ENCODE data around the gene RETREG1. TPM values are rescaled to one million over a fixed set of nuclear protein-coding genes. Genes with fewer than 3 reads are reported as not detected.

Gene RETREG1
- total and polyA plus RNA-seq, 2 experiments from 2014 or later = 2.3 to 3.6 TPM

GRCh38 chr5:16497546-16497945 lies 119.3 kb downstream of the RETREG1 start:
- no peaks in the 10 kb centered on the region for H3K79me2 ChIP-seq (replicated peaks; ENCODE audit: insufficient read depth)

More at GRCh38 chr5:16497546-16497945, 119.3 kb downstream of the RETREG1 start:
- Mint-ChIP-seq H3K4me3 (no peak overlapping the region), H3K9me3 (peaks cover 28% of the 10 kb centered on the region), H3K4me1 (no peaks in the 10 kb centered on the region), H3K27ac (no peak overlapping the region), H3K27me3 (ENCODE audit: insufficient read depth, low read depth, poor library complexity) (no peaks in the 10 kb centered on the region), H3K36me3 (ENCODE audit: low read depth) (peaks cover 21% of the 10 kb centered on the region)
- H3K4me2 ChIP-seq = no peak overlapping the region
- DNase-seq (ENCODE audit: low spot score) (no peak), ATAC-seq (no peak)
- H3K27me3 ChIP-seq (ENCODE audit: insufficient read depth) = no peaks in the 10 kb centered on the region
- no peak overlapping the region for H3K27ac ChIP-seq (ENCODE audit: low read depth)
- H3K4me3 ChIP-seq = no peak overlapping the region
- no peak overlapping the region for H2AFZ ChIP-seq
- H3F3A ChIP-seq (replicated peaks; ENCODE audit: low read depth) = no peaks in the 10 kb centered on the region
- H3K9me2 ChIP-seq (ENCODE audit: insufficient read depth) = no peaks in the 10 kb centered on the region
- no peaks in the 10 kb centered on the region for H3K4me1 ChIP-seq (ENCODE audit: insufficient read depth)
- TF ChIP-seq ZNF462 (CRISPR knock-in tag; IDR thresholded peaks at IDR 0.05) = no peak
- no peak for TF ChIP-seq CTCF (conservative IDR thresholded peaks at IDR 0.05; ENCODE audit: low read depth in 2 of 2)
- TF ChIP-seq ZNF331 (CRISPR knock-in tag; IDR thresholded peaks at IDR 0.05; ENCODE audit: low read depth) = no peak
- TF ChIP-seq EZH2phosphoT487 (IDR thresholded peaks at IDR 0.05; ENCODE audit: unreplicated experiment) = no peak
- TF ChIP-seq ZNF114 (CRISPR knock-in tag; IDR thresholded peaks at IDR 0.05) = no peak
- TF ChIP-seq CREB1 (CRISPR knock-in tag; IDR thresholded peaks at IDR 0.05; ENCODE audit: low read depth) = no peak
- H3K36me3 ChIP-seq (ENCODE audit: insufficient read depth) = no peaks in the 10 kb centered on the region
- H4K20me1 ChIP-seq (replicated peaks; ENCODE audit: insufficient read depth) = no peaks in the 10 kb centered on the region

Data from GM23338 (cell line).